HepG2 (cell line): ENCODE measurements around the gene CGB3. TPM values are rescaled to one million over a fixed set of nuclear protein-coding genes. Genes with fewer than 3 reads are reported as not detected.

Experiments used
- ATAC-seq: fragments of 200-7000 bp; cut with Tn5 transposase; 3 replicates; pipeline ENCODE4 v1.9.1; 2020; ENCODE audit warnings: mild to moderate bottlenecking, moderate library complexity
- BruUV-seq: library from RNA; stranded (reverse); fragments of 400-500 nt; replicated peaks from 2 replicates; lab custom pipeline; 2021; lab: Mats Ljungman, UMichigan
- CTCF ChIA-PET: fragments of 300-600 bp; formaldehyde crosslinking; extraction: SDS; loops from one replicate; lab custom pipeline; 2021; ENCODE audit warnings: low total read pairs, inconsistent platforms, low intra/inter-chr PET ratio; lab: Yijun Ruan, JAX
- POLR2A ChIA-PET: fragments of 350-600 bp; sonication (Branson Sonifier 250); formaldehyde crosslinking; loops from one replicate; lab custom pipeline; 2020; ENCODE audit warnings: antibody characterized with exemption, inconsistent platforms; lab: Yijun Ruan, JAX
- DNase-seq: peaks from one replicate; pipeline ENCODE4 v3.0.0-alpha.2; 2015; ENCODE audit warnings: low spot score
- FAIRE-seq: peaks from 3 replicates; lab custom pipeline; 2011; peaks lifted over from hg19 to GRCh38; lab: Jason Lieb, UNC
- H2AFZ ChIP-seq: one replicate; pipeline ENCODE4 v1.6.1; 2011; ENCODE audit warnings: low read length, inconsistent platforms
- H3K27ac ChIP-seq: fragments of 300-600 bp; 3 replicates; pipeline ENCODE4 v1.8.0; 2011; ENCODE audit warnings: mixed run types, mild to moderate bottlenecking, mixed read lengths, low read length, inconsistent platforms; ENCODE audit not compliant: insufficient read depth; ENCODE audit errors: extremely low read length
- H3K27me3 ChIP-seq, 2 experiments: fragments of 200-600 bp in 1 of 2; 2 replicates in 1 of 2; 3 replicates in 1 of 2; pipeline versions ENCODE4 v1.6.0 to v1.8.0; 2011; ENCODE audit warnings: low read length in 2 of 2, mild to moderate bottlenecking in 2 of 2, moderate library complexity in 2 of 2, inconsistent platforms in 1 of 2; ENCODE audit not compliant: insufficient read depth in 2 of 2, control insufficient read depth in 1 of 2
- H3K36me3 ChIP-seq, 2 experiments: fragments of 200-600 bp in 1 of 2; replicated peaks in 1 of 2; 2 replicates in 1 of 2; 3 replicates in 1 of 2; pipeline versions ENCODE4 v1.5.1 to v1.8.0; 2011; ENCODE audit warnings: low read length in 2 of 2, inconsistent platforms in 1 of 2; ENCODE audit not compliant: insufficient read depth in 2 of 2, control insufficient read depth in 1 of 2
- H3K4me1 ChIP-seq: 2 replicates; pipeline ENCODE4 v1.5.1; 2012; ENCODE audit warnings: low read length, inconsistent platforms; ENCODE audit not compliant: insufficient read depth
- H3K4me2 ChIP-seq: 2 replicates; pipeline ENCODE4 v1.6.0; 2011; ENCODE audit warnings: low read depth, low read length, inconsistent platforms
- H3K4me3 ChIP-seq, 3 experiments: fragments of 200-600 bp in 1 of 3; sonication (generic), shearing (Covaris generic) in 1 of 3; replicated peaks in 1 of 3; 2 replicates each; pipeline ENCODE4 v1.5.1; 2011 to 2016; ENCODE audit warnings: low read length in 3 of 3, inconsistent platforms in 2 of 3, low read depth in 2 of 3, mild to moderate bottlenecking in 2 of 3, control low read depth in 1 of 3, mixed read lengths in 1 of 3; ENCODE audit not compliant: insufficient read depth in 1 of 3
- H3K79me2 ChIP-seq: one replicate; pipeline ENCODE4 v1.6.1; 2011; ENCODE audit warnings: low read length, inconsistent platforms; ENCODE audit not compliant: insufficient read depth
- H3K9ac ChIP-seq: 2 replicates; pipeline ENCODE4 v1.6.0; 2011; ENCODE audit warnings: mild to moderate bottlenecking, low read depth, low read length, inconsistent platforms; ENCODE audit not compliant: insufficient read depth
- H3K9me3 ChIP-seq: 2 replicates; pipeline ENCODE4 v1.5.1; 2012; ENCODE audit warnings: mild to moderate bottlenecking, low read length
- H4K20me1 ChIP-seq: 2 replicates; pipeline ENCODE4 v1.6.0; 2011; ENCODE audit warnings: inconsistent platforms, mild to moderate bottlenecking, low read length, moderate library complexity; ENCODE audit not compliant: insufficient read depth
- MTF1 ChIP-seq: sonication (generic); formaldehyde crosslinking; IDR thresholded peaks from 2 replicates; pipeline ENCODE4 v1.5.0; 2020; ENCODE audit warnings: missing genetic modification reagents
- RORA ChIP-seq: sonication (generic); formaldehyde crosslinking; IDR thresholded peaks from 2 replicates; pipeline ENCODE4 v1.5.0; 2020; ENCODE audit warnings: mild to moderate bottlenecking, missing genetic modification reagents, moderate library complexity
- TP53 ChIP-seq: sonication (generic); formaldehyde crosslinking; conservative IDR thresholded peaks from 2 replicates; pipeline ENCODE4 v1.4.0; 2020; ENCODE audit warnings: missing genetic modification reagents
- YEATS2 ChIP-seq: sonication (generic); formaldehyde crosslinking; IDR thresholded peaks from 2 replicates; pipeline ENCODE4 v1.4.0; 2020; ENCODE audit warnings: missing genetic modification reagents, borderline replicate concordance
- ZKSCAN5 ChIP-seq: sonication (generic); formaldehyde crosslinking; IDR thresholded peaks from 2 replicates; pipeline ENCODE4 v1.5.1; 2020; ENCODE audit warnings: mild to moderate bottlenecking, missing genetic modification reagents
- ZNF546 ChIP-seq: sonication (generic); formaldehyde crosslinking; conservative IDR thresholded peaks from 2 replicates; pipeline ENCODE4 v1.8.1; 2023; ENCODE audit warnings: mild to moderate bottlenecking, missing genetic modification reagents
- WGBS: methylation state at CpG from one replicate; pipeline ENCODE4 v1.1.6; 2017; ENCODE audit warnings: low lambda C conversion rate; 5-methylcytosine and 5-hydroxymethylcytosine counted together
- in situ Hi-C: cut with HindIII; loops from 2 replicates; pipeline ENCODE4 v1.10.0; 2017; ENCODE audit warnings: low pct_unique_long_range_greater_than_20kb; ENCODE audit not compliant: extremely low pct_ligation_motif_present
- intact Hi-C: fragments of 100-400 bp; cut with micrococcal nuclease; formaldehyde crosslinking; loops from one replicate; pipeline ENCODE4 v1.10.0; 2022; ENCODE audit not compliant: unreplicated experiment
- polyA plus RNA-seq, 8 experiments: library from polyadenylated mRNA; depleted of rRNA in 3 of 8; stranded (reverse) in 7 of 8; unstranded in 1 of 8; fragments of >200 nt; fragmentation: Illumina TruSeq in 4 of 8; extraction: Trizol in 4 of 8; gene quantifications; 2 replicates each; pipeline versions ENCODE4 v1.2.1 to v1.2.3, GENCODE V29; 2011 to 2016; ENCODE audit warnings: low read depth in 4 of 8, missing spikeins in 1 of 8, mixed read lengths in 1 of 8; ENCODE audit not compliant: insufficient read depth in 1 of 8
- total RNA-seq, 5 experiments: library from RNA; depleted of rRNA; stranded (reverse); fragments of >200 nt; fragmentation: Illumina TruSeq; extraction: Trizol; gene quantifications; 2 replicates each; pipeline ENCODE4 v1.2.3, GENCODE V29; 2016; ENCODE audit warnings: low read depth in 1 of 5
- TF ChIP-seq, protein P1 (sequence below): sonication (generic); formaldehyde crosslinking; IDR thresholded peaks from one replicate; pipeline ENCODE4 v1.5.1; 2020; ENCODE audit warnings: mild to moderate bottlenecking, missing genetic modification reagents; ENCODE audit errors: not compliant biosample characterization

The CGB3 gene
- total and polyA plus RNA-seq, 2 of the 13 experiments (the other 11 are each of a cell fraction or from before 2014, with no cell fraction given), result not detected

DNA sequence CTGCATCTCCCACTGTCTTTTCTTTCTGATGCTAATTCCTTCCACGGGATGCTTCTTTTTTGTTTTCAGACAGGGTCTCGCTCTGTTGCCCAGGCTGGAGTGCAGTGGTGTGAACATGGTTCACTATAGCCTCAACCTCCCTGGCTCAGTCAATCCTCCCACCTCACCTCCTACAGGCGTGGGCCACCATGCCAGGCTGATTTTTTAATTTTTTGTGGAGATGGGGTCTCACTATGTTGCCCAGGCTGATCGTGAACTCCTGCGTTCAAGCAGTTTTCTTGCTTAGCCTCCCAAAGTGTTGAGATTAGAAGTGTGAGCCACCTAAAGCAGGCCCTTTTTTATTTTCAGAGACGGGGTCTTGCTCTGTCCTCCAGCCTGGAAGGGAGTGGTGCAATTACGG, 35.8 kb downstream of the CGB3 start:
- intact Hi-C loops (no loop called here), in situ Hi-C loops (no loop called here)
- WGBS, result 95% methylated on average over 7 of the region's 7 CpGs
- TF ChIP-seq YEATS2, result no peak
- no peak for TF ChIP-seq MTF1
- TF ChIP-seq, protein P1, sequence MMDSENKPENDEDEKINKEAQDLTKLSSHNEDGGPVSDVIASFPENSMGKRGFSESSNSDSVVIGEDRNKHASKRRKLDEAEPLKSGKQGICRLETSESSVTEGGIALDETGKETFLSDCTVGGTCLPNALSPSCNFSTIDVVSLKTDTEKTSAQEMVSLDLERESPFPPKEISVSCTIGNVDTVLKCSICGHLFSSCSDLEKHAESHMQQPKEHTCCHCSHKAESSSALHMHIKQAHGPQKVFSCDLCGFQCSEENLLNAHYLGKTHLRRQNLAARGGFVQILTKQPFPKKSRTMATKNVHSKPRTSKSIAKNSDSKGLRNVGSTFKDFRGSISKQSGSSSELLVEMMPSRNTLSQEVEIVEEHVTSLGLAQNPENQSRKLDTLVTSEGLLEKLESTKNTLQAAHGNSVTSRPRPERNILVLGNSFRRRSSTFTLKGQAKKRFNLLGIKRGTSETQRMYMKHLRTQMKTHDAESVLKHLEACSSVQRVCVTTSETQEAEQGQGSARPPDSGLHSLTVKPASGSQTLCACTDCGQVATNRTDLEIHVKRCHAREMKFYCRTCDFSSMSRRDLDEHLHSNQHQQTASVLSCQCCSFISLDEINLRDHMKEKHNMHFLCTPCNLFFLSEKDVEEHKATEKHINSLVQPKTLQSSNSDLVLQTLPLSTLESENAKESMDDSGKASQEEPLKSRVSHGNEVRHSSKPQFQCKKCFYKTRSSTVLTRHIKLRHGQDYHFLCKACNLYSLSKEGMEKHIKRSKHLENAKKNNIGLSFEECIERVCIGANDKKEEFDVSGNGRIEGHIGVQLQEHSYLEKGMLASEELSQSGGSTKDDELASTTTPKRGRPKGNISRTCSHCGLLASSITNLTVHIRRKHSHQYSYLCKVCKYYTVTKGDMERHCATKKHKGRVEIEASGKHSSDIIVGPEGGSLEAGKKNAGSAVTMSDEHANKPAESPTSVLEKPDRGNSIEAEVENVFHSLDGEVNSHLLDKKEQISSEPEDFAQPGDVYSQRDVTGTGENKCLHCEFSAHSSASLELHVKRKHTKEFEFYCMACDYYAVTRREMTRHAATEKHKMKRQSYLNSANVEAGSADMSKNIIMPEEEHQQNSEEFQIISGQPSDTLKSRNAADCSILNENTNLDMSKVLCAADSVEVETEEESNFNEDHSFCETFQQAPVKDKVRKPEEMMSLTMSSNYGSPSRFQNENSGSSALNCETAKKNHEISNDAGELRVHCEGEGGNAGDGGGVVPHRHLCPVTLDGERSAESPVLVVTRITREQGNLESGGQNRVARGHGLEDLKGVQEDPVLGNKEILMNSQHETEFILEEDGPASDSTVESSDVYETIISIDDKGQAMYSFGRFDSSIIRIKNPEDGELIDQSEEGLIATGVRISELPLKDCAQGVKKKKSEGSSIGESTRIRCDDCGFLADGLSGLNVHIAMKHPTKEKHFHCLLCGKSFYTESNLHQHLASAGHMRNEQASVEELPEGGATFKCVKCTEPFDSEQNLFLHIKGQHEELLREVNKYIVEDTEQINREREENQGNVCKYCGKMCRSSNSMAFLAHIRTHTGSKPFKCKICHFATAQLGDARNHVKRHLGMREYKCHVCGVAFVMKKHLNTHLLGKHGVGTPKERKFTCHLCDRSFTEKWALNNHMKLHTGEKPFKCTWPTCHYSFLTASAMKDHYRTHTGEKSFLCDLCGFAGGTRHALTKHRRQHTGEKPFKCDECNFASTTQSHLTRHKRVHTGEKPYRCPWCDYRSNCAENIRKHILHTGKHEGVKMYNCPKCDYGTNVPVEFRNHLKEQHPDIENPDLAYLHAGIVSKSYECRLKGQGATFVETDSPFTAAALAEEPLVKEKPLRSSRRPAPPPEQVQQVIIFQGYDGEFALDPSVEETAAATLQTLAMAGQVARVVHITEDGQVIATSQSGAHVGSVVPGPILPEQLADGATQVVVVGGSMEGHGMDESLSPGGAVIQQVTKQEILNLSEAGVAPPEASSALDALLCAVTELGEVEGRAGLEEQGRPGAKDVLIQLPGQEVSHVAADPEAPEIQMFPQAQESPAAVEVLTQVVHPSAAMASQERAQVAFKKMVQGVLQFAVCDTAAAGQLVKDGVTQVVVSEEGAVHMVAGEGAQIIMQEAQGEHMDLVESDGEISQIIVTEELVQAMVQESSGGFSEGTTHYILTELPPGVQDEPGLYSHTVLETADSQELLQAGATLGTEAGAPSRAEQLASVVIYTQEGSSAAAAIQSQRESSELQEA (CRISPR knock-in tag), result no peak
- no peak for TF ChIP-seq RORA
- TF ChIP-seq ZKSCAN5 (CRISPR knock-in tag), result no peak
- no peak for TF ChIP-seq TP53 (CRISPR knock-in tag)
- no peak for TF ChIP-seq ZNF546
- Histone ChIP-seq H3K79me2 (peaks cover 28% of the 10 kb centered on the region), H3K4me1 (peaks cover 23% of the 10 kb centered on the region), H4K20me1 (no peaks in the 10 kb centered on the region), H2AFZ (no peak overlapping the region), H3K36me3 (peaks cover 13 to 40% of the 10 kb centered on the region in 2 experiments; a peak in 4 of 5 replicates), H3K4me2 (no peak overlapping the region), H3K9me3 (no peaks in the 10 kb centered on the region), H3K4me3 (no peak overlapping the region), H3K27me3 (no peaks in the 10 kb centered on the region; a peak in 1 of 5 replicates), H3K27ac (no peak overlapping the region), H3K9ac (no peak overlapping the region)
- POLR2A ChIA-PET, result no interaction called here
- DNase-seq (no peak), ATAC-seq (no peak), FAIRE-seq (no peak)
- BruUV-seq, result no TSS peak
- CTCF ChIA-PET, result no interaction called here
